Measurements from ENCODE around the gene COPA.

The COPA gene

DNA sequence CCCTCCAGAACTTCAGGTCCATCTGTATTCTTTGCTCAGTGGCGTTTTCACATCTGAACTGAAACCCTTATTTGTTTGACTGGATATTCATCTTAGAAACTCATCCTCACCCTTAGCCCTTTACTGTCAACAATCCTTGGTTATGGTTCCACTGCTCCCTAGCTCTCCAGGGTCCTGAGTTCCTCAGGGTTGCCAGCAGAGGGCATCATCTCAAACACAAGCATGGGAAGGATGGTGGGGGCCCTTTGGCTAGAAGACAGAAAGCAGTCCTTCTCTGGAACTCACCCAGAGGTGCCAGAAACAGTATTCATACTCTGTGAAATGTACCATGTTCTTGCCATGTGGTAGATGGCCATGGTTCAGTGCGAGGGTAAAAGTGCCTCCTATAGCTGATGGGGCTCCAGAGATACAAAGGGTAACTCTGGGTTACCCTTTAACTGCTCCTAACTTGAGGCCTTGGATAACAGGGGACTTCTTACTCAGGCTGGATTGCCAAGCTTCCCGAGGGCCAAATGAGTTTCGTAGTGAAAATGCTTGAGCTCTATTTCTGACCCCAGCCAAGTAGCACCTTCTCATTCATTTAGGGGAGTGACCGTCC lies 11.4 kb upstream of the COPA start:
- Mint-ChIP-seq H3K9me3 (no peaks in the 10 kb centered on the region), H3K36me3 (ENCODE audit: low read depth) (peaks cover 98% of the 10 kb centered on the region), H3K27me3 (no peaks in the 10 kb centered on the region), H3K4me1 (ENCODE audit: low read depth) (no peaks in the 10 kb centered on the region), H3K27ac (no peak overlapping the region), H3K4me3 (no peak overlapping the region)
- no peak for DNase-seq

DNA sequence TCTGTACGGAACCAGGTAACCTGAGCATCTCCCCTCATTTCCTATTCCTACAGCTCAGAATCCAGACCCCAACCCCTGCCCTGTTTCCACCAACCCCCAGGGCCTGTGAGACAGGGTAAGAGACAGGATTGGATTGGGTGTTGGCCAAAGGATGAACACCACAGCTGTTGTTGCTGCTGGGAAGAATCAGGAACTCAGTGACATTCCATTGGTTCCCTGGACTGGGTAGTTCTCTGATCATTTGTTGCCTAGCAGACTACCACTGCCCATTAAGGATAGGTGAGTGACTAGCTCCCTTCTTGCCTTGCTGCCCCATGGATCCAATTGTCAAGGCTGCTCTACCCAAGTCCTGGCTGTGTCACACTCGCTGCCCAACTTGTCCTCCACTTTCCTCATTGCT lies 10.2 kb upstream of the COPA start:
- Mint-ChIP-seq H3K4me1 (ENCODE audit: low read depth) (no peaks in the 10 kb centered on the region), H3K36me3 (ENCODE audit: low read depth) (peaks cover 99% of the 10 kb centered on the region)

DNA sequence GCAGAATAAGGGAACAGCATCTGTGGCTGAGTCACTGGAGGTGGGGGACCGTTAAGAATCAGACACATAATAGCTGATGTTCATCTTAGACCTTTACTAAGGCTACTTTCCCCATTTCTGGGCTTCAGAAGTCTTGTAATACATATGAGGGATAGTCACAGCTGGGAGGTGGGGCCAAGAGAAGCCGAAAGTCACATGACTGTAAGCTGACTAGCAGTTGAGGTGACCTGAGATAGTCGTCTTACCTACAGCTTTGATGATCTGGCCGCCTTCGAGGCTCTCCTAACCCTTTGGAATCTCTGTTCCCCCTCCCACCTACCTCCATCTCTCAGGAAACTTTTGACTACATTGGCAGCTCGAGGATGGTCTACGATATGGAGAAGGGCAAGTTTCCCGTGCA lies 9.5 kb upstream of the COPA start:
- DNase-seq, result no peak
- Mint-ChIP-seq H3K9me3 (no peaks in the 10 kb centered on the region), H3K27ac (no peak overlapping the region), H3K4me3 (no peak overlapping the region), H3K27me3 (no peaks in the 10 kb centered on the region), H3K4me1 (ENCODE audit: low read depth) (no peaks in the 10 kb centered on the region), H3K36me3 (ENCODE audit: low read depth) (peaks cover 97% of the 10 kb centered on the region)

More for the DNA sequence above, 10.2 kb upstream of the COPA start:
- no peak overlapping the region for H3K27ac Mint-ChIP-seq
- DNase-seq, result no peak
- H3K4me3 Mint-ChIP-seq, result no peak overlapping the region
- H3K9me3 Mint-ChIP-seq, result no peaks in the 10 kb centered on the region
- H3K27me3 Mint-ChIP-seq, result no peaks in the 10 kb centered on the region

DNA sequence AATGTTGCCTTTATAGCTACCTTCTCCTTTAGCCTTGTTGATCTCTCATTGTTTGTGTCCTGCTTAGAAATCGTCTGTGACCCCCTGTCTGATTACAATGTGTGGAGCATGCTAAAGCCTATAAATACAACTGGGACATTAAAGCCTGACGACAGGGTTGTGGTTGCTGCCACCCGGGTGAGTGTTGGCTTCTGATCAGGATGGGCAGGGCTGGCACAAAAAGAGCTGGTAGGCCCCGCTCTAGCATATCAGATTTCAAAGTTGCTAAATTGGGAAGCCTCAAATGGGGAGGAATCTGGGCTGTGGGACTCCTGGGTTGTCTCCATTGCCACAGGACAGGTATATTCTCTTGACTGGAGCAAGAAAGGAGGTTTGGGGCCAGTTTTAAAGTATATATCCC lies 8.6 kb upstream of the COPA start:
- peaks cover 97% of the 10 kb centered on the region for H3K36me3 Mint-ChIP-seq (ENCODE audit: low read depth)
- no peak overlapping the region for H3K4me3 Mint-ChIP-seq
- H3K27me3 Mint-ChIP-seq, result no peaks in the 10 kb centered on the region
- no peak overlapping the region for H3K27ac Mint-ChIP-seq
- no peaks in the 10 kb centered on the region for H3K9me3 Mint-ChIP-seq
- H3K4me1 Mint-ChIP-seq (ENCODE audit: low read depth), result peaks cover 7% of the 10 kb centered on the region
- no peak for DNase-seq

DNA sequence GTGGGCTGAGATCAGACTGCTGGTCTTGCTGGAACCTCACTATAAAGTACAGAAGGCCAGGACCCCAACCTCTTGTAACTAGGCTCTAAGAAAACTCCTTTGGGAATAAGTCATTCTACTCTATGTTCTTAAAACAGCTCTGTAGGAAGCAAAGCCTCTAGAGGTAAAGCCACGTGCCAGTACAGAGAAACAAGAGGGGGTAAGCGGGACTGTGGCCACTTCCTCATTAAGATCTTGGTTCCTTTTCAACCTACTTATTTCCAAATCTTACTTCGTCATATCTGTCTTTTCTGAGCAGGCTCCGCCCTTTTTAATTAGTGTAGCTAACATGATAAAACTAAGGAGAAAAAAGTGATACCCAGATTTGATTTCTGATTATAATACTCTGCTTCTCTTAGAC lies 3.9 kb upstream of the COPA start:
- H3K4me1 Mint-ChIP-seq (ENCODE audit: low read depth), result peaks cover 25% of the 10 kb centered on the region
- peak overlapping the region; percentile 27 for H3K27ac Mint-ChIP-seq
- H3K36me3 Mint-ChIP-seq (ENCODE audit: low read depth), result peaks cover 96% of the 10 kb centered on the region
- H3K9me3 Mint-ChIP-seq, result no peaks in the 10 kb centered on the region
- no peak overlapping the region for H3K4me3 Mint-ChIP-seq
- DNase-seq, result no peak
- H3K27me3 Mint-ChIP-seq, result no peaks in the 10 kb centered on the region

DNA sequence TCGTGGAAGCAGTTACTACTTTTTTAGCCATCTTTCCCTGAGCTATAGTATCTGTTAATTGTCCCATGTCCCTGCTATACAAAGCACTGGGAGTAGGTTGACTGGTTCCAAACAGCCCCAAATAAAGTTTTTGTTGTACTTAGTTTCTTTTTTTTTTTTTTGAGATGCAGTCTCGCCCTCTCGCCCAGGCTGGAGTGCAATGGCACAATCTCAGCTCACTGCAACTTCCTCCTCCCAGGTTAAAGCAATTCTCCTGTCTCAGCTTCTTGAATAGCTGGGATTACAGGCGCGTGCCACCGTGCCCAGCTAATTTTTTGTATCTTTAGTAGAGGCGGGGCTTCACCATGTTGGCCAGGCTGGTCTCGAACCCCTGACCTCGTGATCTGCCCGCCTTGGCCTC lies 3.4 kb upstream of the COPA start:
- Mint-ChIP-seq H3K36me3 (ENCODE audit: low read depth) (peaks cover 94% of the 10 kb centered on the region), H3K27me3 (no peaks in the 10 kb centered on the region), H3K27ac (no peak overlapping the region), H3K9me3 (no peaks in the 10 kb centered on the region), H3K4me1 (ENCODE audit: low read depth) (peaks cover 29% of the 10 kb centered on the region), H3K4me3 (no peak overlapping the region)
- DNase-seq, result no peak

DNA sequence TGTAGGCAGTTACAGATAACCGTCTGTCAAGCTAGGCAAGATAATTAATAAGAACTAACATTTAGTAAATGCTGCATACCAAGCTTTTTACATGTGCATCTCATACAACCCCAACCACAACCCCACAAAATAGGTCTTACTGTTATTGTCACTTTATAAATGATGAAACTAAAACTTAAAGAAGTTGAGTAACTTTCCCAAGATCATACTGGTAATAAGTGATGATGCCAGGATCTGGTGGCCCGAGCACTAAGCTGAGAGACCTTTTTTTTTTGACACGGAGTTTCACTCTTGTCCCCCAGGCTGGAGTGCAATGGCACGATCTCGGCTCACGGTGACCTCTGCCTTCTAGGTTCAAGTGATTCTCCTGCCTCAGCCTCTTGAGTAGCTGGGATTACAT lies 1.9 kb upstream of the COPA start:
- Mint-ChIP-seq H3K9me3 (no peaks in the 10 kb centered on the region), H3K36me3 (ENCODE audit: low read depth) (peaks cover 92% of the 10 kb centered on the region), H3K27ac (peak overlapping the region; percentile 100), H3K4me1 (ENCODE audit: low read depth) (peaks cover 42% of the 10 kb centered on the region), H3K27me3 (no peaks in the 10 kb centered on the region), H3K4me3 (peak overlapping the region; percentile 100)
- DNase-seq, result no peak

DNA sequence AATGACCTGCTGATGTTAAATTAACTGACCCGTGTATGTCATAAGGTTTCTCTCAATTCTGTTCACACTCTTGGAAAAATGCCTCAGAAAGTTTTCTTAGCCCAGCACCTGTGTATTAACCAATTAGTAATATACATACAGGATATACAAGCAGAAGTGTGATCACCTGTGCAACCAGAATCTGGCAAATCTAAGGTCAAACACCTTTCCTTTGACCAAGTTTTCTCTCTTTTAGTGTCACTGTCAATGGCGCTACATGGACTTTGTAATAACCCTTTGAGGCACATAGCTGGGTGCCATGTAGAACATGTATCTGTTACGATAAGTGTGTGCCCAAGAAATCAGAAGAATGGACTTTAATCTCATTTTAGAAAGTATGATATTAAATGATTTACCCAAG lies 1.2 kb upstream of the COPA start:
- H3K9me3 Mint-ChIP-seq, result no peaks in the 10 kb centered on the region
- no peaks in the 10 kb centered on the region for H3K27me3 Mint-ChIP-seq
- H3K4me1 Mint-ChIP-seq (ENCODE audit: low read depth), result peaks cover 46% of the 10 kb centered on the region
- peak overlapping the region; percentile 100 for H3K4me3 Mint-ChIP-seq
- peak overlapping the region; percentile 100 for H3K27ac Mint-ChIP-seq
- DNase-seq, result no peak
- H3K36me3 Mint-ChIP-seq (ENCODE audit: low read depth), result peaks cover 92% of the 10 kb centered on the region

DNA sequence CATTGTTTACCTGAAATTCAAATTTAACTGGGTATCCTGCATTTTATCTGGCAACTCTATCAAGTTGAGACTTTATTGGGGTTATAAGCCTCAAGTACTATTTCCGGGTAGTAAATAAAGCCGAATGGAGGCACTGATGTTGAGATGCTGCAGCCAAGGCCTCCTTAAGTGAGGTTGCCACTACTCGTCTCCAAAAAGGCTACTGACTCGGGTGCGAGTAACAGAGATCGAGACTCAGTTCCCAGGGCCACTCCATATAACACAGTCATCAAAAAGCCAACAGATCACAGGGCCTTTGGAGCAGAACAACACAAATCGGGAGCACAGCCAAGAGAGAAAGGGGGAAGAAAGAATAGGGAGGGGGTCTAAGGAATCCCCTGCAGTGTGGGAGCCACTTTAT lies 524 bp downstream of the COPA start:
- H3K36me3 Mint-ChIP-seq (ENCODE audit: low read depth), result peaks cover 95% of the 10 kb centered on the region
- H3K4me1 Mint-ChIP-seq (ENCODE audit: low read depth), result peaks cover 55% of the 10 kb centered on the region
- DNase-seq, result no peak

DNA sequence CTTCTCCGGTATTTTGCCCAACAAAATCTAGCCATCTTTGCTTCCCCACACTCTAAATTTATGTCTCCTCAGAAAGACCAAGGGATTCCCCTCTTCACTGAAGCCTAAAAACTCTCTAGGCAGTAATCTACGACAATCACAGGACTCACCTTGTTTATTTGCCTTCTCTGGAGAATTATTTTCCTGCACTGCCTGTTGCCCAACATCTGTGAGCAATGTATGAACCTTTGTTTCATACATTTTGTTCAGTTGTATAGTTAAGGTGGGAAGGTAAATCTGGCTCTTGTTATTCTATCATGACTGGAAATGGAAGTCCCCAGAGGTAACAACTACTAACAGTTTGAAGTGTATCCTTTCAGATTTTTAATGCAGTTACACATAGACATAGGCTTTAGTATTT lies 2.2 kb downstream of the COPA start:
- Mint-ChIP-seq H3K4me3 (peak overlapping the region; percentile 100), H3K27me3 (no peaks in the 10 kb centered on the region), H3K27ac (peak overlapping the region; percentile 76), H3K36me3 (ENCODE audit: low read depth) (peaks cover 94% of the 10 kb centered on the region), H3K4me1 (ENCODE audit: low read depth) (peaks cover 46% of the 10 kb centered on the region), H3K9me3 (no peaks in the 10 kb centered on the region)
- no peak for DNase-seq

More for the DNA sequence above, 524 bp downstream of the COPA start:
- Mint-ChIP-seq H3K27ac (peak overlapping the region; percentile 100), H3K9me3 (no peaks in the 10 kb centered on the region), H3K27me3 (no peaks in the 10 kb centered on the region), H3K4me3 (peak overlapping the region; percentile 100)

DNA sequence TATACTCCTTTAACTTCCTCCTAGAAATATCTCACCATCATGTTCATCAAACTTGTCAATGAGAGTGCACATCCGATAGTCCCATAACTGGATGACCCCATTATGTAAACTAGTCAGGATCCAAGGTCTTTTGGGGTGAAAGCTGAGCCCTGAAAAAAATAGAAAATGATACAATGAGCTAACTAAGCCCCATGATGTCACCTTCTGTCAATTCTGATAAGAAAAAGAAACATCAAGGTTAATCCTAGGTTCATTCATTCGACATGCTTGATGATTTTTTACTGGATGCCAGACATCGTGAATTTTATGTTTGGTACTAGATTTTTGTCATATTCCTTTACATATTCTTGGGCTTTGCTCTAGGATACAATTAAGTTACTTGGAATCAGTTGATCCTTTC lies 2.9 kb downstream of the COPA start:
- no peak overlapping the region for H3K4me3 Mint-ChIP-seq

DNA sequence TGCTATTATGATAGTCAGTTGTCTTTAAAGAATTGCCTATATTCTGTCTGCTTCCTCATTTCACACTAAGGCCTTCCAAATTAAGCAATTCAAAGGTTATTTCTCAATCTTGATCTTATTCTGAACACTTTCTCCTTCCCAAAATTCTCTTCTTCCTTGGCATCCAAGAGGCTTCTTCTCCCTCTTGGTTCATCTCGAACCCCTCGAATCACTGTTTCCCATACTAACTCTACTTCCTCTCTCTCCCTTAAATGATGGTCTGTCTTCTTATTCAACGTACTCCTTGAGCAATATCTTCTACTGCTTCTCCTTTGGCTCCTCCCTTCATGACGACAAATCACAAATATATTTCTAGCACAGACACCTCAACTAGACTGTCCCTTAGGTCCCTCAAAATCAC lies 4.5 kb downstream of the COPA start:
- H3K27ac Mint-ChIP-seq, result peak overlapping the region; percentile 19
- peaks cover 86% of the 10 kb centered on the region for H3K36me3 Mint-ChIP-seq (ENCODE audit: low read depth)

More for the DNA sequence above, 2.9 kb downstream of the COPA start:
- Mint-ChIP-seq H3K27me3 (no peaks in the 10 kb centered on the region), H3K4me1 (ENCODE audit: low read depth) (peaks cover 46% of the 10 kb centered on the region), H3K27ac (peak overlapping the region; percentile 76), H3K36me3 (ENCODE audit: low read depth) (peaks cover 89% of the 10 kb centered on the region), H3K9me3 (no peaks in the 10 kb centered on the region)
- DNase-seq, result no peak

DNA sequence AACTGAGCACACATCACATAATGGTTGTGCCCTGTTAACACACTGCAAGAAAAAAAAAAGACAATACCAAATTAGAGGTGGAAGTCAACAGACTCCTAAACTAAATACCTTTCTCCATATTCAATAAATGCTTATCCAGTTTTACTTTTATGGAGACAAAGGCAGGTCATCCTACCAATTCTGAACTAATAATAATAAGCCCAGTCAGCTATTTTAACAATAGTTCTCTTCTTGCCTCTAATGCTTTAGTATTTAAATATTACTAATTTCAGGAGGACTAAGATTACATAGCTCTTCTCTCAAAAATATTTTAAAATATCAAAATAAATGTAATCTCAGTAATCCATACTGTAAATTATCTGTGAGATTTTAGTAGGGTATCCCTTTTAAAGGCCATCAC lies 10.5 kb downstream of the COPA start:
- H3K4me3 Mint-ChIP-seq, result no peak overlapping the region
- no peaks in the 10 kb centered on the region for H3K27me3 Mint-ChIP-seq
- peaks cover 2% of the 10 kb centered on the region for H3K4me1 Mint-ChIP-seq (ENCODE audit: low read depth)
- H3K9me3 Mint-ChIP-seq, result no peaks in the 10 kb centered on the region
- no peak for DNase-seq
- peak overlapping the region; percentile 62 for H3K27ac Mint-ChIP-seq
- peaks cover 85% of the 10 kb centered on the region for H3K36me3 Mint-ChIP-seq (ENCODE audit: low read depth)

More for the DNA sequence above, 4.5 kb downstream of the COPA start:
- Mint-ChIP-seq H3K4me3 (no peak overlapping the region), H3K4me1 (ENCODE audit: low read depth) (peaks cover 36% of the 10 kb centered on the region), H3K9me3 (no peaks in the 10 kb centered on the region), H3K27me3 (no peaks in the 10 kb centered on the region)
- no peak for DNase-seq

DNA sequence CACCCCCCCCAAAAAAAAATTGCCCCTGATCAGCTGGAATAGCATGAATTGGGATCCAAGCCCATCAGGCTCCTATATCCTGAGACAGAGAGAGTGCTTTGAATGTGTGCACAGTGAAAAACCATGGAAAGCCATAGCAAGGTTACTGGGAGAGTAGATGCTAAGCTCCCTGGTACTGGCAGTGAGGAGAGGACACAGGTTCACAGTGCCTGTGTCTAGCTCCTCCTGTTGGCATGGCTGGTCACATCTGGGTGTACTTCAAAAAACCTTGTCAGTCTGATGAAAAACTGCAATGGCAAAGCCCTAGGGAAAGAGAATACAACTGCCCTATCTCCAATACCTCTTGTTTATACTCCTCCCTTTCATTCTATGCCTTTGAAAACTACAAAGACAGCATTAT lies 12.9 kb downstream of the COPA start:
- H3K4me3 Mint-ChIP-seq, result no peak overlapping the region
- no peaks in the 10 kb centered on the region for H3K27me3 Mint-ChIP-seq
- DNase-seq, result no peak
- no peaks in the 10 kb centered on the region for H3K4me1 Mint-ChIP-seq (ENCODE audit: low read depth)
- H3K9me3 Mint-ChIP-seq, result no peaks in the 10 kb centered on the region
- H3K36me3 Mint-ChIP-seq (ENCODE audit: low read depth), result peaks cover 88% of the 10 kb centered on the region
- H3K27ac Mint-ChIP-seq, result peak overlapping the region; percentile 38

DNA sequence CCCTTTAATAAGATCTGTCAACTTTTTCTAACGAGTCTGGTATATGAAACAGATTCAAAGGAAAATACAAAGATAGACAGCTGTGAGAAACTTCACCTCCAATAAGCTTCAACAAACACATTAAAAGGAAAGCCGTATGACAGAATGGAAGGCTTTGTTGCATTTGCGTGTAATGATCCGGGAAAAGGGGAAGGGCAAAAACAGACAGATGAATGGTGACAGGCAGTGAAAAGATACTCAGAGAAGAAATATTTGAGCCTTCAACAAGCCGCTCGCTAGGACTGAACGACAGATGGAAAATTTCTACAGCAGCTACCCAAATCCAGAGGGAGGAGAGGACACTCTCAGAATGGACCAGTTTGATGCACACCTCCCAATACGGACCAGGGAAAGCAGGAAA lies 14.9 kb downstream of the COPA start:
- Mint-ChIP-seq H3K4me1 (ENCODE audit: low read depth) (no peaks in the 10 kb centered on the region), H3K36me3 (ENCODE audit: low read depth) (peaks cover 91% of the 10 kb centered on the region), H3K9me3 (no peaks in the 10 kb centered on the region), H3K27ac (no peak overlapping the region), H3K4me3 (no peak overlapping the region), H3K27me3 (no peaks in the 10 kb centered on the region)
- no peak for DNase-seq

DNA sequence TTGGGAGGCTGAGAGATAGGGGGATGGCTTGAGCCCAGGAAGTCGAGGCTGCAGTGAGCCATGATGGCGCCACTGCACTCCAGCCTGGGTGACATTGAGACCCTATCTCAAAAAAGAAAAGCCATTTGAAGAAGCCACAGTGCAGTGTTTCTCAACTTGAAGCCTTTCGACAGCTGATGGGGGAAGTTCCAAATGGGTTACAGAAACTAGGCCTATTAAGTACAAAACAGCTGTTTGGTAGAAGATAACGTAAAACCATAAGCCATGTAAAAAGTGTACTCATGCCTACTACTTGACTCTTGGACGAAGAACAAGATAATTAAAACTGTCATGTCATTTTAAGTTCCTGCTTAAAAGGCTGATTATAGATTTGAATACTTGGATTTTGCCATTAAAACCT lies 16.6 kb downstream of the COPA start:
- Mint-ChIP-seq H3K27me3 (no peaks in the 10 kb centered on the region), H3K4me3 (no peak overlapping the region), H3K4me1 (ENCODE audit: low read depth) (peaks cover 6% of the 10 kb centered on the region), H3K9me3 (no peaks in the 10 kb centered on the region), H3K27ac (no peak overlapping the region), H3K36me3 (ENCODE audit: low read depth) (peaks cover 92% of the 10 kb centered on the region)
- DNase-seq, result no peak
